D721Med (cell line): ENCODE results near the gene AXIN1.

Source experiments
- DNase-seq: peaks from one replicate; pipeline ENCODE4 v3.0.0; 2011; ENCODE audit warnings: low spot score; ENCODE audit not compliant: insufficient read length
- FAIRE-seq: peaks from 2 replicates; lab custom pipeline; 2011; peaks lifted over from hg19 to GRCh38; lab: Jason Lieb, UNC
- TF ChIP-seq, protein P1 (sequence below): IDR thresholded peaks from 2 replicates; pipeline ENCODE4 v1.5.1; 2012; ENCODE audit warnings: mild to moderate bottlenecking, control low read depth; ENCODE audit not compliant: insufficient read depth; ENCODE audit errors: missing control alignments

AXIN1 gene

DNA sequence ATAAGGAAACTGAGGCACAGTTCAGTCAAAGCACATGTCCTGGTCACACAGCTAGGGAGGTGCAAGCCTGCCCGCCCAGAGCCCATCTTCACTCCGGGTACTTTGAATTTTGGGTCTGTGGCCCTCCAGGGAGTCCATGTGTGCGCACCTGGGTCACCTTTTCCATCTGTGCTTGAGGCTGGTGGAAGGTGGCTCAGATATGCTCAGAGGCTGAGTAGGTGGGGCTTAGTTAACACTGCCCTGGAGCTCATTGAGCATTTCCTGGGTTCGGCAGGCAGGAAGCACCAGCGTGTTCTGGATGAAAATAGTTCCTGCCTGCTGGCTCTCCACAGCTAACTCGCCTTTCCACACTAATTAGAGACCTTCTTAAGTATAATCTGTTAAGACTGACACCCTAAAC, 98.7 kb downstream of the AXIN1 start:
- FAIRE-seq = no peak
- TF ChIP-seq, protein P1, sequence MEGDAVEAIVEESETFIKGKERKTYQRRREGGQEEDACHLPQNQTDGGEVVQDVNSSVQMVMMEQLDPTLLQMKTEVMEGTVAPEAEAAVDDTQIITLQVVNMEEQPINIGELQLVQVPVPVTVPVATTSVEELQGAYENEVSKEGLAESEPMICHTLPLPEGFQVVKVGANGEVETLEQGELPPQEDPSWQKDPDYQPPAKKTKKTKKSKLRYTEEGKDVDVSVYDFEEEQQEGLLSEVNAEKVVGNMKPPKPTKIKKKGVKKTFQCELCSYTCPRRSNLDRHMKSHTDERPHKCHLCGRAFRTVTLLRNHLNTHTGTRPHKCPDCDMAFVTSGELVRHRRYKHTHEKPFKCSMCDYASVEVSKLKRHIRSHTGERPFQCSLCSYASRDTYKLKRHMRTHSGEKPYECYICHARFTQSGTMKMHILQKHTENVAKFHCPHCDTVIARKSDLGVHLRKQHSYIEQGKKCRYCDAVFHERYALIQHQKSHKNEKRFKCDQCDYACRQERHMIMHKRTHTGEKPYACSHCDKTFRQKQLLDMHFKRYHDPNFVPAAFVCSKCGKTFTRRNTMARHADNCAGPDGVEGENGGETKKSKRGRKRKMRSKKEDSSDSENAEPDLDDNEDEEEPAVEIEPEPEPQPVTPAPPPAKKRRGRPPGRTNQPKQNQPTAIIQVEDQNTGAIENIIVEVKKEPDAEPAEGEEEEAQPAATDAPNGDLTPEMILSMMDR = no peak
- DNase-seq = no peak

DNA sequence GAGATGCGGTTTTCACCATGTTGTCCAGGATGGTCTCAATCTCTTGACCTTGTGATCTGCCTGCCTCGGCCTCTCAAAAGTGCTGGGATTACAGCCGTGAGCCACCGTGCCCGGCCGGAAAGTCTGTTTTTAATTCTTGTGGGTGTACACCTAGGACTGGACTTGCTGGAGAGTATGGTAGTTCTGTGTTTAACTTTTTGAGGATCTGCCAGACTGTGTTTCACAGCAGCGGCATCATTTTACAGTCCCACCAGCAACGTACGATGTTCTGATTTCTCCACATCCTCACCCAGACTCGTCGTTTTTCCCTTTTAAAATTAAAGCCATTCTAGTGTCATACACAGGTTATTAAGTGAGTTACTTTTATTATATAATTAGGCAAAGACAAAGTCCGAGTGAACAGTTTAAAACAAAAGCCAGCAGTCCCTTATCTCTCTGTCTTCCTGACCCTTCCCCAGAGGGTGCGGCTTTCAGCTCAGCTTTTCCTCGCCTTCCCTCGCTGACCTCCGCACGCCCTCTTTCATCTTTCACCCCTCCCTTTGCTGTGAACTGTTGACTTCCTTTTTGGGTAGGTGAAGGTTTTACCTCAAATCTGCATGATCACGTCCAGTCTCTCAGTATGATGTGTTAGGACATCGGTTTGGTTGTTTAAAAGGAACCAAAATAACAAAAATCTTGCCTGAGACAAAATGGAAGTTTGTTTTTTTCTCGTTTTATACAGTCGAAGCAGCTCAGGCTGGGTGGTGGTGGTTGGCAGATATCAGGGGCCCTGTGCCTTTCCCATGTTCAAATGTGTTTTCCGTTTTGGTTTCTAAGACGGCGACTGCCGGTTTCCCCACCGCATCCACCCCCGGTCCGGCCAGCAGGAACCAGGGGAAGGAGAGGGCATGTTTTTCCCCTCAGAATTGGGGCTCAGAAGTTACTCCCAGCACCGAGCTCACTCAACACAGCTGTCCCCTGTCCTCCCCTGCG, 99.9 kb downstream of the AXIN1 start:
- TF ChIP-seq, protein P1 = no peak
- no peak for DNase-seq
- no peak for FAIRE-seq

DNA sequence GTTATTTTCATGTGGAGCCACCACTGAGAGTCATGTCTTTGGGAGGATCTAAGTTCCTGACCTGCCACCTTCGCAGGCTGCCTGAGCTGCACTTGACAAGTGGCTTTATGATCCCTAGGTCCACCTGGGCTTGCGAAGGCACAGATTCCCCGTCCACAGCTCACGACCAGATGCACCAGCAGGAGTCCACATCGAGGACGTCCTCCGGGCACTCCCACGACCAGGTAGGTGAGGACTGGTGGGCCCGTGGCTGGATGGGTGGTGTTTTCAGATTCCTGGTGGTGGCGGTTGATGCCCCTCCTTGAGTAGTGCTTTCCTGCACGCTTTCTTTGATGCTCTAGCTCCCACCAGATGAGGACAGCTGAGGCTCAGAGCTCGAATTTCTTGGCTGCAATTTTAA, 103.1 kb downstream of the AXIN1 start:
- FAIRE-seq (no peak), DNase-seq (no peak)
- TF ChIP-seq, protein P1 = no peak

DNA sequence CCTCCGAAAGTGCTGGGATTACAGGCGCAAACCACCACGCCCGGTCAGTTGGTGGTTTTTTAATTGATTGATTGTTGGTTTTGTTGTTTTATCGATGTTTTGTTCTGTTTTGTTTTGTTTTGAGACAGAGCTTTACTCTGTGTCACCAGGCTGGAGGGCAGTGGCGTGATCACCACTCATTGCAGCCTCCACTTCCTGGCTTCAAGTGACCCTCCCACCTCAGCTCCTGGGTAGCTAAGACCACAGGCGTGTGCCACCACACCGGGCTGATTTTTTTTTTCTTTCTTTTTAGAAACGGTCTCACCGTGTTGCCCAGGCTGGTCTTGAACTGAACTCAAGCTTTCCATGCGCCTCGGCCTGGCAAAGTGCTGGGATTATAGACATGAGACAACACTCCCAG, 105.5 kb downstream of the AXIN1 start:
- FAIRE-seq = no peak
- TF ChIP-seq, protein P1 = no peak
- no peak for DNase-seq

DNA sequence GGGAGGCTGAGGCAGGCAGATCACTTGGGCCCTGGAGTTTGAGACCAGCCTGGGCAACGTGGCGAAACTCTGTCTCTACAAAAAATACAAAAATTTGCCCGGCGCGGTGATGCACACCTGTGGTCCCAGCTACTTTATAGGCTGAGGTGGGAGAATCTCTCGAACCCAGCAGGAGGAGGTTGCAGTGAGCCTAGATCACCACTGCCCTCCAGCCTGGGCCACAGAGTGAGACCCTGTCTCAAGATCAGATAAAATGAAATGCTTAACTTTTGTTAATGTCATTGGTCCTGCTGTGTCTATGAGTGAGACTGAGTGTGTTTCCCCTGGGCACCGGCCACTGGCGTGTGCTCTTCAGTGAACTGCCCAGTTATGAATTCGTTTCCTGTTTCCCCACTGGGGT, 107.4 kb downstream of the AXIN1 start:
- TF ChIP-seq, protein P1 = no peak
- DNase-seq = no peak
- FAIRE-seq = no peak

DNA sequence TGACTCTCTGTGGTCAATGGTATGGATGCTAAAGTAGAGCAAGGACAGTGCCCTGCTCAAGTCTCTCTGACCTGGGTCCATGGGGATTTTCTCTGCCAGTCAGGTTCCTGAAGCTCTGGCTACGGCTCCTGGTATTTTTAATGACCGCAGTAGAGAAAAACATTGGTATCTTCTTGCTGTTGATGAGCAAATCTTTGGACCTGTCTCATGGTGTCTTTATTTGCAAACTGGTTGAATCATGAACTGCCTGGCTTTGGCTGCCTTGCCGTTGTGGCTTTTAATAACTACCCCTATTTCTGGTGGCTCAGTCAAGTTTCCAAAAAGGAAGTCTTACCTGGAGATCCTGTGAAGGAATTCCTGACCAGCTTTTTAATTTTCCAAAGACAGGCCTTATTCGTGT, 109.2 kb downstream of the AXIN1 start:
- TF ChIP-seq, protein P1 = no peak
- FAIRE-seq = no peak
- DNase-seq = no peak

DNA sequence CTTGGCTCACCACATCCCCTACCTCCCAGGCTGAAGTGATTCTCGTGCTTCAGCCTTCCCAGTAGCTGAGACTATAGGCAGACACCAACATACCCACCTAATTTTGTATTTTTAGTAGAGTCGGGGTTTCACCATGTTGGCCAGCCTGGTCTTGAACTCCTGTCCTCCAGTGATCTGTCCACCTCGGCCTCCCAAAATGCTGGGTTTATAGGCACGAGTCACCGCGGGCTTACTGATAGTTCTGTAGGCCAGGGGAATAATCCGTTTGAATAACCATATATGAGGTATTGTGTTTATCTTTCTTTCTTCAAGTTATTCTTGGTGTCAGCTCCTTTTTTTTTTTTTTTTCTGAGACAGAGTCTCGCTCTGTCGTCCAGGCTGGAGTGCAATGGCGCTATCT, 110.2 kb downstream of the AXIN1 start:
- DNase-seq = no peak
- FAIRE-seq = no peak
- TF ChIP-seq, protein P1 = no peak
